GM21528 (cell line): ENCODE measurements around the gene STIMATE.

ENCODE experiments used
- ATAC-seq: cut with Tn5 transposase; IDR thresholded peaks from one replicate; pipeline ENCODE4 v1.9.1; 2021; ENCODE audit warnings: mild to moderate bottlenecking, moderate library complexity; ENCODE audit not compliant: unreplicated experiment, low FRiP score

Gene STIMATE

GRCh38 chr3:52793702-52794611 lies 103.4 kb downstream of the STIMATE start:
- no peak for ATAC-seq

- ATAC-seq = no peak
These were observed 104.2 kb downstream of the STIMATE start for GRCh38 chr3:52792961-52793695.

- no peak for ATAC-seq
These were observed 104.9 kb downstream of the STIMATE start for GRCh38 chr3:52792413-52792812.

GRCh38 chr3:52791928-52792327 lies 105.4 kb downstream of the STIMATE start:
- ATAC-seq = no peak

- ATAC-seq = no peak
These were observed 106.0 kb downstream of the STIMATE start for GRCh38 chr3:52791366-52791765.

GRCh38 chr3:52790741-52791140 lies 106.6 kb downstream of the STIMATE start:
- ATAC-seq = no peak

GRCh38 chr3:52790337-52790736 lies 107.0 kb downstream of the STIMATE start:
- no peak for ATAC-seq

- no peak for ATAC-seq
These were observed 107.7 kb downstream of the STIMATE start for GRCh38 chr3:52789746-52790040.

- no peak for ATAC-seq
These were observed 108.2 kb downstream of the STIMATE start for GRCh38 chr3:52788890-52789745.

- ATAC-seq = no peak
These were observed 109.4 kb downstream of the STIMATE start for GRCh38 chr3:52787672-52788625.

GRCh38 chr3:52787246-52787645 lies 110.1 kb downstream of the STIMATE start:
- no peak for ATAC-seq
